ENCODE measurements around the gene RPS26. TPM values are rescaled to one million over a fixed set of nuclear protein-coding genes. Genes with fewer than 3 reads are reported as not detected.

The RPS26 gene
- total and polyA plus RNA-seq, 2 of the 13 experiments (the other 11 are each of a cell fraction or from before 2014, with no cell fraction given): 150 to 421 TPM

GRCh38 chr12:56079723-56080555, 38.2 kb downstream of the RPS26 start, which contains the start of gene ERBB3 (continued):
- no peak for TF ChIP-seq NFAT5 (CRISPR knock-in tag; IDR thresholded peaks at IDR 0.05)
- TF ChIP-seq ZNF589 (CRISPR knock-in tag; conservative IDR thresholded peaks at IDR 0.05): peak; percentile 83
- TF ChIP-seq RARA (CRISPR knock-in tag; IDR thresholded peaks at IDR 0.05): peak; percentile 58
- no peak for TF ChIP-seq ZNF775 (CRISPR knock-in tag; IDR thresholded peaks at IDR 0.05; ENCODE audit: borderline replicate concordance)
- no peak for TF ChIP-seq SIN3B (IDR thresholded peaks at IDR 0.05; ENCODE audit: low read length)
- TF ChIP-seq ZFP41 (CRISPR knock-in tag; IDR thresholded peaks at IDR 0.05; ENCODE audit: borderline replicate concordance): no peak
- no peak for TF ChIP-seq CSRNP2 (CRISPR knock-in tag; conservative IDR thresholded peaks at IDR 0.05; ENCODE audit: low read depth)
- no peak for TF ChIP-seq ATF1 (CRISPR knock-in tag; IDR thresholded peaks at IDR 0.05)
- TF ChIP-seq SMARCE1 (IDR thresholded peaks at IDR 0.05; ENCODE audit: borderline replicate concordance): no peak
- TF ChIP-seq NKX3-1 (CRISPR knock-in tag; IDR thresholded peaks at IDR 0.05): peak; percentile 83; the same call in 1 of the 2 replicates
- TF ChIP-seq THAP11 (CRISPR knock-in tag; IDR thresholded peaks at IDR 0.05): peak; percentile 64
- peak; percentile 77; the same call in 1 of the 2 replicates for TF ChIP-seq CCDC6 (CRISPR knock-in tag; IDR thresholded peaks at IDR 0.05)
- TF ChIP-seq ZNF567 (CRISPR knock-in tag; IDR thresholded peaks at IDR 0.05; ENCODE audit: borderline replicate concordance): no peak
- no peak for TF ChIP-seq MIER2 (CRISPR knock-in tag; IDR thresholded peaks at IDR 0.05)
- TF ChIP-seq ZNF343 (CRISPR knock-in tag; IDR thresholded peaks at IDR 0.05): no peak
- TF ChIP-seq, protein P1, sequence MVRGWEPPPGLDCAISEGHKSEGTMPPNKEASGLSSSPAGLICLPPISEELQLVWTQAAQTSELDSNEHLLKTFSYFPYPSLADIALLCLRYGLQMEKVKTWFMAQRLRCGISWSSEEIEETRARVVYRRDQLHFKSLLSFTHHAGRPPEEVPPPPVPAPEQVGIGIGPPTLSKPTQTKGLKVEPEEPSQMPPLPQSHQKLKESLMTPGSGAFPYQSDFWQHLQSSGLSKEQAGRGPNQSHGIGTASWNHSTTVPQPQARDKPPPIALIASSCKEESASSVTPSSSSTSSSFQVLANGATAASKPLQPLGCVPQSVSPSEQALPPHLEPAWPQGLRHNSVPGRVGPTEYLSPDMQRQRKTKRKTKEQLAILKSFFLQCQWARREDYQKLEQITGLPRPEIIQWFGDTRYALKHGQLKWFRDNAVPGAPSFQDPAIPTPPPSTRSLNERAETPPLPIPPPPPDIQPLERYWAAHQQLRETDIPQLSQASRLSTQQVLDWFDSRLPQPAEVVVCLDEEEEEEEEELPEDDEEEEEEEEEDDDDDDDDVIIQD (CRISPR knock-in tag; IDR thresholded peaks at IDR 0.05; ENCODE audit: low read depth): no peak
- TF ChIP-seq TOE1 (CRISPR knock-in tag; IDR thresholded peaks at IDR 0.05): no peak
- TF ChIP-seq ZSCAN12 (CRISPR knock-in tag; IDR thresholded peaks at IDR 0.05): no peak
- TF ChIP-seq SIX1 (CRISPR knock-in tag; IDR thresholded peaks at IDR 0.05; ENCODE audit: borderline replicate concordance): peak; percentile 27; the same call in 1 of the 2 replicates
- no peak for TF ChIP-seq PRPF4 (IDR thresholded peaks at IDR 0.05; ENCODE audit: low read depth, low read length, poor library complexity, severe bottlenecking)
- TF ChIP-seq ZNF768 (CRISPR knock-in tag; IDR thresholded peaks at IDR 0.05): peak; percentile 38
- peak; percentile 5; the same call in 1 of the 2 replicates for TF ChIP-seq ZNF776 (CRISPR knock-in tag; IDR thresholded peaks at IDR 0.05)
- TF ChIP-seq NCOA2 (CRISPR knock-in tag; IDR thresholded peaks at IDR 0.05): no peak
- peak; percentile 72 for TF ChIP-seq SALL1 (CRISPR knock-in tag; IDR thresholded peaks at IDR 0.05)
